ENCODE measurements around the gene DSG1. TPM values are rescaled to one million over a fixed set of nuclear protein-coding genes. Genes with fewer than 3 reads are reported as not detected.

DSG1 gene
- total and polyA plus RNA-seq, 2 donors = 0.21 TPM; not detected in 1

- Histone ChIP-seq H3K36me3 (ENCODE audit: insufficient read depth) (no peaks in the 10 kb centered on the region), H3K27ac (ENCODE audit: low read depth) (no peak overlapping the region), H3K4me3 (ENCODE audit: low read depth, low read length) (no peak overlapping the region), H3K4me1 (ENCODE audit: insufficient read depth) (no peaks in the 10 kb centered on the region)
- DNase-seq (ENCODE audit: extremely low spot score) = no peak
- WGBS = 61% methylated on average over 4 of the region's 4 CpGs
Observed at GRCh38 chr18:31373641-31374040, 55.7 kb downstream of the DSG1 start.

GRCh38 chr18:31376477-31376876, 58.5 kb downstream of the DSG1 start, which contains the start of gene DSG4:
Gene DSG4, plus strand, starts transcription at chr18:31376777. Its CDS starts 135 bp downstream, at chr18:31376912.
- WGBS = 84% methylated on average over 3 of the region's 3 CpGs
- Histone ChIP-seq H3K27ac (ENCODE audit: low read depth) (no peak within 1 kb of the TSS), H3K4me1 (ENCODE audit: insufficient read depth) (no peaks in the 10 kb centered on the region), H3K36me3 (ENCODE audit: insufficient read depth) (no peaks in the 10 kb centered on the region), H3K4me3 (ENCODE audit: low read depth, low read length) (no peak within 1 kb of the TSS)
- DNase-seq (ENCODE audit: extremely low spot score) = no peak

- WGBS = 87% methylated on average over 2 of the region's 2 CpGs
- no peaks in the 10 kb centered on the region for H3K36me3 ChIP-seq (ENCODE audit: insufficient read depth)
Observed at GRCh38 chr18:31380912-31381311, 63.0 kb downstream of the DSG1 start.

GRCh38 chr18:31382107-31382506, 64.1 kb downstream of the DSG1 start:
- H3K4me1 ChIP-seq (ENCODE audit: insufficient read depth) = no peaks in the 10 kb centered on the region
- no peak overlapping the region for H3K27ac ChIP-seq (ENCODE audit: low read depth)
- no peak overlapping the region for H3K4me3 ChIP-seq (ENCODE audit: low read depth, low read length)
- 90% methylated on average over 2 of the region's 2 CpGs for WGBS
- H3K36me3 ChIP-seq (ENCODE audit: insufficient read depth) = no peaks in the 10 kb centered on the region
- DNase-seq (ENCODE audit: extremely low spot score) = no peak

More at GRCh38 chr18:31380912-31381311, 63.0 kb downstream of the DSG1 start:
- Histone ChIP-seq H3K4me1 (ENCODE audit: insufficient read depth) (no peaks in the 10 kb centered on the region), H3K4me3 (ENCODE audit: low read depth, low read length) (no peak overlapping the region), H3K27ac (ENCODE audit: low read depth) (no peak overlapping the region)
- DNase-seq (ENCODE audit: extremely low spot score) = no peak

GRCh38 chr18:31386741-31387140, 68.8 kb downstream of the DSG1 start:
- Histone ChIP-seq H3K27ac (ENCODE audit: low read depth) (no peak overlapping the region), H3K4me3 (ENCODE audit: low read depth, low read length) (no peak overlapping the region)
- 85% methylated on average over 6 of the region's 6 CpGs for WGBS

GRCh38 chr18:31393286-31393685, 75.3 kb downstream of the DSG1 start:
- H3K4me3 ChIP-seq (ENCODE audit: low read depth, low read length) = no peak overlapping the region
- no peak for DNase-seq (ENCODE audit: extremely low spot score)
- 60% methylated on average over 3 of the region's 3 CpGs for WGBS
- H3K27ac ChIP-seq (ENCODE audit: low read depth) = no peak overlapping the region
- H3K4me1 ChIP-seq (ENCODE audit: insufficient read depth) = no peaks in the 10 kb centered on the region
- H3K36me3 ChIP-seq (ENCODE audit: insufficient read depth) = no peaks in the 10 kb centered on the region

More at GRCh38 chr18:31386741-31387140, 68.8 kb downstream of the DSG1 start:
- DNase-seq (ENCODE audit: extremely low spot score) = no peak
- H3K4me1 ChIP-seq (ENCODE audit: insufficient read depth) = no peaks in the 10 kb centered on the region
- H3K36me3 ChIP-seq (ENCODE audit: insufficient read depth) = no peaks in the 10 kb centered on the region

GRCh38 chr18:31396796-31397612, 79.0 kb downstream of the DSG1 start:
- WGBS = 45% methylated on average over 6 of the region's 6 CpGs
- H3K36me3 ChIP-seq (ENCODE audit: insufficient read depth) = no peaks in the 10 kb centered on the region
- H3K27ac ChIP-seq (ENCODE audit: low read depth) = no peak overlapping the region
- DNase-seq (ENCODE audit: extremely low spot score) = no peak
- no peaks in the 10 kb centered on the region for H3K4me1 ChIP-seq (ENCODE audit: insufficient read depth)
- no peak overlapping the region for H3K4me3 ChIP-seq (ENCODE audit: low read depth, low read length)

GRCh38 chr18:31398191-31398590, 80.2 kb downstream of the DSG1 start:
- Histone ChIP-seq H3K36me3 (ENCODE audit: insufficient read depth) (no peaks in the 10 kb centered on the region), H3K4me3 (ENCODE audit: low read depth, low read length) (no peak overlapping the region), H3K4me1 (ENCODE audit: insufficient read depth) (no peaks in the 10 kb centered on the region), H3K27ac (ENCODE audit: low read depth) (no peak overlapping the region)
- no peak for DNase-seq (ENCODE audit: extremely low spot score)
- 33% methylated on average over 2 of the region's 2 CpGs for WGBS

GRCh38 chr18:31399306-31400032, 81.5 kb downstream of the DSG1 start:
- no peak for DNase-seq (ENCODE audit: extremely low spot score)
- no peaks in the 10 kb centered on the region for H3K4me1 ChIP-seq (ENCODE audit: insufficient read depth)
- no peak overlapping the region for H3K4me3 ChIP-seq (ENCODE audit: low read depth, low read length)
- no peaks in the 10 kb centered on the region for H3K36me3 ChIP-seq (ENCODE audit: insufficient read depth)
- no peak overlapping the region for H3K27ac ChIP-seq (ENCODE audit: low read depth)
- WGBS = 46% methylated on average over 6 of the region's 6 CpGs

- no peak overlapping the region for H3K27ac ChIP-seq (ENCODE audit: low read depth)
- no peak overlapping the region for H3K4me3 ChIP-seq (ENCODE audit: low read depth, low read length)
- no peak for DNase-seq (ENCODE audit: extremely low spot score)
- 46% methylated on average over 6 of the region's 6 CpGs for WGBS
- H3K36me3 ChIP-seq (ENCODE audit: insufficient read depth) = no peaks in the 10 kb centered on the region
- H3K4me1 ChIP-seq (ENCODE audit: insufficient read depth) = no peaks in the 10 kb centered on the region
Observed at GRCh38 chr18:31401156-31402025, 83.4 kb downstream of the DSG1 start.

GRCh38 chr18:31402026-31402373, 84.0 kb downstream of the DSG1 start:
- Histone ChIP-seq H3K4me1 (ENCODE audit: insufficient read depth) (no peaks in the 10 kb centered on the region), H3K36me3 (ENCODE audit: insufficient read depth) (no peaks in the 10 kb centered on the region), H3K27ac (ENCODE audit: low read depth) (no peak overlapping the region), H3K4me3 (ENCODE audit: low read depth, low read length) (no peak overlapping the region)
- DNase-seq (ENCODE audit: extremely low spot score) = no peak

- Histone ChIP-seq H3K36me3 (ENCODE audit: insufficient read depth) (no peaks in the 10 kb centered on the region), H3K27ac (ENCODE audit: low read depth) (no peak overlapping the region), H3K4me1 (ENCODE audit: insufficient read depth) (no peaks in the 10 kb centered on the region), H3K4me3 (ENCODE audit: low read depth, low read length) (no peak overlapping the region)
- whole genome bisulfite sequencing = 45% methylated on average over 2 of the region's 2 CpGs
- no peak for DNase-seq (ENCODE audit: extremely low spot score)
Observed at GRCh38 chr18:31403409-31403808, 85.4 kb downstream of the DSG1 start.

Data from urinary bladder (tissue), 4 donors.